NT2/D1 (cell line): ENCODE measurements around the gene MICALL2.

ENCODE experiments used
- YY1 ChIP-seq: IDR thresholded peaks from 2 replicates; pipeline ENCODE4 v1.6.1; 2011; ENCODE audit not compliant: insufficient read length, insufficient read depth
- ZNF274 ChIP-seq: IDR thresholded peaks from 2 replicates; pipeline ENCODE4 v1.6.1; 2011; ENCODE audit warnings: mild to moderate bottlenecking, low read depth, low read length

DNA sequence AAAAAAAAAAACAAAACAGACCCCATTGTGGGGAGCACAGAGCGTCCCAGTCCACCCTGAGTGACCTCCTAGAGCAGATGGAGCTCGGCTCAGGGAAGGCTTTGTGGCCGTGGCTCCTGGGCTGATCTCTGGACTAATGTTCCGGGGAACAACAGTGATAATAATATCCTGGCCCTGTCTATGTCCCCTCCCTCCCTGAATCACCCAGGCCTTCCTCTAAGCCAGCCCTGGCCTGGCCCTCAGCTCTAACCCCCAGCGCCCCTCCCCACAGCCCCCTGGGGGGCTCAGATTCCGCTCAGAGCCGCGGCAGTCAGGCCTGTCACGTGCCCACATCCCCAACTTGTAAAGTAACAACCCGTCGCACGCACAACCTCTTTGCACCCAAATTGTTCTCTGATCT, 48.3 kb downstream of the MICALL2 start:
- TF ChIP-seq YY1 (no peak), ZNF274 (no peak)
